Breast epithelium (tissue), 3 donors: ENCODE measurements around the gene HIVEP3.

ENCODE experiments used
- POLR2A ChIP-seq: fragments of 450-650 bp; IDR thresholded peaks from one replicate; pipeline ENCODE4 v1.6.1; 2016; ENCODE audit warnings: antibody characterized with exemption, mild to moderate bottlenecking, moderate library complexity
- TF ChIP-seq, protein P1 (sequence below), 3 donors: fragments of 450-650 bp; IDR thresholded peaks; one replicate each; pipeline ENCODE4 v1.5.1; 2016 to 2017; ENCODE audit warnings: antibody characterized with exemption in 3 of 3, mild to moderate bottlenecking in 3 of 3, moderate library complexity in 3 of 3

DNA sequence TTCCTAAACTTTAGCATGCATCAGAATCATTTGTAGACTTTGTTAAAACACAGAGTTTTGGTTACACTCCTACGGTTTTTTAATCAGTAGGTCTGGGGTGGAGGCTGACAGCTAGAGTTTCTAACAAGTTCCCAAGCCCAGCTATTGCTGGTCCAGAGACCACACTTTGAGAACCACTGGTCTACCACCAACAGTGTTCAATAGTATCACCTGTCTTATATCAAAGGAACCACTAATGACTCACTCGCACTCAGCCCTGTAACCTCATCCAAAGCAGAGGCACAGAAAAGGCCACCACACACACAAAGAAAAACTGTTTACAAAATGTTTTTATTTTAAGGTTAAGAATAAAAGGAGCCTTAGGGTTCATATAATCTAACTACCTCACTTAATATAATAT lies 68.7 kb downstream of the HIVEP3 start:
- TF ChIP-seq, protein P1, sequence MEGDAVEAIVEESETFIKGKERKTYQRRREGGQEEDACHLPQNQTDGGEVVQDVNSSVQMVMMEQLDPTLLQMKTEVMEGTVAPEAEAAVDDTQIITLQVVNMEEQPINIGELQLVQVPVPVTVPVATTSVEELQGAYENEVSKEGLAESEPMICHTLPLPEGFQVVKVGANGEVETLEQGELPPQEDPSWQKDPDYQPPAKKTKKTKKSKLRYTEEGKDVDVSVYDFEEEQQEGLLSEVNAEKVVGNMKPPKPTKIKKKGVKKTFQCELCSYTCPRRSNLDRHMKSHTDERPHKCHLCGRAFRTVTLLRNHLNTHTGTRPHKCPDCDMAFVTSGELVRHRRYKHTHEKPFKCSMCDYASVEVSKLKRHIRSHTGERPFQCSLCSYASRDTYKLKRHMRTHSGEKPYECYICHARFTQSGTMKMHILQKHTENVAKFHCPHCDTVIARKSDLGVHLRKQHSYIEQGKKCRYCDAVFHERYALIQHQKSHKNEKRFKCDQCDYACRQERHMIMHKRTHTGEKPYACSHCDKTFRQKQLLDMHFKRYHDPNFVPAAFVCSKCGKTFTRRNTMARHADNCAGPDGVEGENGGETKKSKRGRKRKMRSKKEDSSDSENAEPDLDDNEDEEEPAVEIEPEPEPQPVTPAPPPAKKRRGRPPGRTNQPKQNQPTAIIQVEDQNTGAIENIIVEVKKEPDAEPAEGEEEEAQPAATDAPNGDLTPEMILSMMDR (IDR thresholded peaks at IDR 0.05) = no peak
- no peak for TF ChIP-seq POLR2A
